GM10847 (cell line): ENCODE data around the gene IL23A.

ENCODE experiments used
- POLR2A ChIP-seq: IDR thresholded peaks from 2 replicates; pipeline ENCODE4 v1.6.1; 2011; ENCODE audit not compliant: insufficient read length; ENCODE audit errors: extremely low read depth

The IL23A gene

DNA sequence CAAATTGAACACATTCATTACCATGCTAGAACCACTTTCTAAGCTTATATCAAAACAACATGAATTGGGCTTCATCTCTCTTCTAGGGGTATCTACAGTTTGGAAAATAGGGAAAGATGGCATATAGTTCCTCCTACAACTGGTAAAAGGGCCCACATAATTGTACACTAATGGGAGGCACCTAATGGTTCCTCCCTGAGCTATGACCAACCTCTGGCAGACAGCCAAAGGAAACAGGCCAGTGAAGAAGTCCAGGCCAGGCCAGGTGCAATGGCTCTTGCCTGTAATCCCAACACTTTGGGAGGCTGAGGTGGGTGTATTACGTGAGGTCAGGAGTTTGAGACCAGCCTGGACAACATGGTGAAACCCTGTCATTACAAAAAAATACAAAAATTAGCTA lies 47.2 kb downstream of the IL23A start:
- no peak for TF ChIP-seq POLR2A

DNA sequence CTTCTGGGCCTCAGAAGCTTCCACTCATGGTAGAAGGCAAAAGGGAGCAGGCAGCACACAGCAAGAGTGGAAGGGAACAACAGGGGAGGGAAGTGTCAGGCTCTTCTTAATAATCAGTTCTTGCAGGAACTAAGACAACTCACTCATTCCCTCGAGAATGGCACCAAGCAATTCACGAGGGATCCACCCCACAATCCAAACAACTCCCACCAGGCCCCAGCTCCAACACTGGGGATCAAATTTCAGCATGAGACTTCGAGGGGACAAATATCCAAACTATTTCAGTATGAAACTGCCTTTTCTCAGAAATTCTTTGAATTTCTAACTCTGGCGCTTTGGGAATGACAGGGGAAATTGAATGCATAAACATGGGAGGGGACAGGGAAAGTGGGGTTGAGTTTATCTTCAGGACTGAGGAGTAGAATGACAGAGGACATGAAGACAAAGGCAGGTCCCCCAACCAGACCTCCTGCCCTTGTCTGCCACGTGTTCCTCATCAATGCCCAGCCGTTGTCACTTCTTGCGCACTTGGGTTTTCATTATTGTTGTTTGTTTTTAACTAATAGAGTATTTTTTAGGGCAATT lies 48.6 kb downstream of the IL23A start:
- TF ChIP-seq POLR2A, result no peak

DNA sequence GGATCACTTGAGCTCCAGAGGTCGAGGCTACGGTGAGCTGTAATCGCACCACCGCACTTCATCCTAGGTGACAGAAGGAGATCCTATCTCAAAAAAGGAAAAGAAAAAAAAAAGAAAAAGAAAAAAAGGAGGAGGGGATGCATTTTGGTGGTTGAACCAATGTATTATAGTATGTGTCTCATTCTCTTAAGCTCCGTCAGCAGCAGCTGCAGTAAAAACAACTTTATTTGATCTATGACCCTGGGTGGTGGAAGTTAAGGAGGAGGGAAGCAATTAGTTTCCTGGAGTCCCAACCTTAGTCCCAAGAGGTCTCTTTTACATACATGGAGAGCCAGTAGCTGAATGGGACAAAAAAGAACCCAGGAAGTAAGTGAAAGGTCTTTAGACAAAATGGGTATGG lies 50.7 kb downstream of the IL23A start:
- no peak for TF ChIP-seq POLR2A
